GM11168 (cell line): Measurements from ENCODE around the gene TYW1.
"Not testable (repeated sequence)": the region's sequence is repeated elsewhere in the genome, so short reads cannot be mapped to it uniquely, and the experiment has no call there.

Experiments
- in situ Hi-C: fragments of 300-500 bp; cut with MboI; formaldehyde crosslinking; loops from one replicate; pipeline ENCODE4 v1.12.0; 2022; ENCODE audit warnings: low sequenced_read_pairs; ENCODE audit not compliant: unreplicated experiment

The TYW1 gene

DNA sequence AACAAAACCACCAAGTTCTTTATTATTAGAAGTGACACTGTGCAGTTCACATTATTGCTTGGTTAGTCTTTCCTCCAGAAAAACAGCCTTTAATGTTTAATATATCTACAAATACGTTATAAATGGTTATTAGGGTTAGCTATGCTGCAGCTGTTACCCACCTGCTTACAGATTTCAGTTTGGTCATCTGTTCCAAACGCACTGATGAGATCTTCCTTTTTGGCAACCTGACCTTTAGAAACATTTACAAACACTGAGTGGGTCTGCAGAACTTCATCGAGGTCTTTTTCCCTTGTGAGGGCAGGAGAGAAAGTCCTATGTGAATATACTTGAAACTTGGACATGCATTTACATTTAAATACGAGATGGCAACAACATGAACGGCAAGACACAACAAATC, 2.6 kb upstream of the TYW1 start:
- in situ Hi-C loops = not testable (repeated sequence)

GRCh38 chr7:66994691-66995049, 2.0 kb upstream of the TYW1 start:
- in situ Hi-C loops = not testable (repeated sequence)

DNA sequence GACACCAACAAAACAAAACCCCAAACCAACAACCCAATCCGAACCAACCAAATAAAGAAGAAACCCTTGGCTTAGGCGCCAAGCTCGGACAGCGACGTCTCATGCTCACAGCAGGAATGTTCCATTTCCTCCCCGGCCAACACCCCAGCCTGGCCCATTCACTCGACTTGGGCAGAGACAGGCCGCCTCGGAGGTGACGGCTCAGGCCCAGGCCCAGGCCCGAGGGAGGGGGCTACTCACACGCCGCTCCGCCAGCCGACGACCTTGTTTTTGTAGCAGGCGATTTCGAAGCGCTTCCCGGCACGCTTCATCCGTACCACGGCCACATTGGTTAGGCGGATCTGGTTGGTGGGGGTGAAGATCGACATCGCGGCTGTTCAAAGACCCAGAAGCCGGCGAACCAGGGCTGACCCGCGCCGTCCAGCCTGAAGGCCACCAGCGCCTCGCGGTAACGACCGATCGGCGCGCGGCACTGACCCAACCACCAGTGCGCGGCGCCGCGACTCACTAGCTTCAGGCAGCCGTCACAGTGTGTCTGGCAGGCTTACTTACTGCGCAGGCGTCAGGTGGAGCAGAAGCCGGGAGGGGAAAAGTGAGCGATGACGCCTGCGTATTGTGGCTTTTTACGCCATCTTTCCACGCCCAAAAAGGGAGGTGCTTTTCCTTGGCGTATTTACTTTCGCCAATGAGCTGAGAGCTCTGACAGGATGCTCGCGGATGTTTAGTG, 1.4 kb upstream of the TYW1 start, which contains the start of gene SBDS:
Gene SBDS, minus strand, starts transcription at position 537 of the 727 bp plus-strand sequence. Its CDS starts 169 bp downstream, at position 368.
- in situ Hi-C loops = not testable (repeated sequence)

GRCh38 chr7:67000601-67001258, 4.1 kb downstream of the TYW1 start:
- in situ Hi-C loops = not testable (repeated sequence)

- in situ Hi-C loops = not testable (repeated sequence)
Measured at GRCh38 chr7:67004145-67004544, 7.5 kb downstream of the TYW1 start.

- in situ Hi-C loops = no loop called here
Measured at GRCh38 chr7:67006965-67007364, 10.3 kb downstream of the TYW1 start.

DNA sequence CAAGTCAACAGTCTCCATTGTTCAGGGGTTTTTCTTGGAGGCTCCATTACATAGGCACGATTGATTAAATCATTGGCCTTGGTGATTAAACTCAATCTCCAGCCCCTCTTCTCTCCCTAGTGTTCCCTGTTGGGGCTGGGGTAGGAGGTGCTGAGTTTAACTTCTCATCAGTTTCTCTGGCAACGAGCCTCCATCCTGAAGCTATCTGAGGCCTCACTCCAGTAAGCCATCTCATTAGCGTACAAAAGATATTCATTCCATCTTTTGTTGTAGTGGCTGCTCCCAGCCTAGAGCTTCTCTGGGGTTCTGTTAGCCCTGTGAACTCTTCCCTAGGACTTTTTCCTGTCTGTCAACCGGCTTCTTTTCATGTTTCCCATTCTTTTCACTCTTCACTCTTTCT, 11.6 kb downstream of the TYW1 start:
- in situ Hi-C loops = no loop called here

DNA sequence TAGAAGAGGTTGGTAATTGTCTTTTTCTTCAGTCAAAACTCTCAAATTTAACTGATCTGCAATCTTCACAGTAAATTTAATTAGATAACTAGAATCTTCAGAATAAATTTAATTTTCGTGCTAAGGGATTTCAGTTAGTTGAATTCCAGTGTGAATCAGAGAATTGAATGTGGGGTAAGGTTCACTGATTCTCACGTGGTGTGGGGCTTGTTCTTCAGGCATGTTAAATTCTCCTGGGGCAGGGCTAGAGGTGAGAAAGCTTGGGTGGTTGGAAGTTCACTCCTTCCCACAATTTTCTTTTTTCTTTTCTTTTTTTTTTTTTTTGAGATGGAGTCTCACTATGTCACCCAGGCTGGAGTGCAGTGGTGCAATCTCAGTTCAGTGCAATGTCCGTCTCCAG, 13.0 kb downstream of the TYW1 start:
- in situ Hi-C loops = not testable (repeated sequence)

GRCh38 chr7:67014076-67014622, 17.5 kb downstream of the TYW1 start:
- in situ Hi-C loops = not testable (repeated sequence)

DNA sequence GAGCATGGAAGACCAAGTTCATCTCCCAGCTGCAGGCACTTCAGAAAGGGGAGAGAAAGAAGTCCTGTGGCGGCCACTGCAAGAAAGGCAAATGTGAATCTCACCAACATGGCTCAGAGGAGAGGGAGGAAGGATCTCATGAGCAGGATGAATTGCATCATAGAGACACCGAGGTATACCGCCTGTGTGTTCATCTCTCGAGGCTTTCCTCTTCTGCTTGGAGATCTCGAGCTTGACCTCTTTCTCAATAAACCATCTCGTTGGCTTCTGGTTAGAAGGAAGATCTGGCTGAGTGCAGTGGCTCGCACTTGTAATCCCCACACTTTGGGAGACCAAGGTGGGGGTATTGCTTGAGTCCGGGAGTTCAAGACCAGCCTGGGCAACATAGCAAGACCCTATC, 21.3 kb downstream of the TYW1 start:
- in situ Hi-C loops = not testable (repeated sequence)

DNA sequence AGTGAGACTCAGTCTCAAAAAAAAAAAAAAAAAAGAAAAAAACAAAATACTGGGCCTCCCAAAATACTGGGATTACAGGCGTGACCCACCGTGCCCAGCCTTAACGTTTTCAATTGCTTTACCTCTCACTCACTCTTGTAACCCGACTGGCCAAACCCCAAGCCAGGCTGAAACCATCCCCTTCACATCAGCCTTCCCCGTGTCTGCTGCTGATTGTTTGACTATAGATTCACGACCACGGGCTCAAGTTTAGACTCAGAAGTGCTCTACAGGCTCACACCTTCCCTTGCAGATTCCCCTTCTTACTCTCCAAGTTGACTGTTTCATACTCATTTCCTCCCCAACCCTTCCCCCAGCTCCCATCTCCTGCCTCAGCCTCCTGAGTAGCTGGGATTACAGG, 22.3 kb downstream of the TYW1 start:
- in situ Hi-C loops = no loop called here

- in situ Hi-C loops = no loop called here
Measured at GRCh38 chr7:67019562-67020390, 23.1 kb downstream of the TYW1 start.

DNA sequence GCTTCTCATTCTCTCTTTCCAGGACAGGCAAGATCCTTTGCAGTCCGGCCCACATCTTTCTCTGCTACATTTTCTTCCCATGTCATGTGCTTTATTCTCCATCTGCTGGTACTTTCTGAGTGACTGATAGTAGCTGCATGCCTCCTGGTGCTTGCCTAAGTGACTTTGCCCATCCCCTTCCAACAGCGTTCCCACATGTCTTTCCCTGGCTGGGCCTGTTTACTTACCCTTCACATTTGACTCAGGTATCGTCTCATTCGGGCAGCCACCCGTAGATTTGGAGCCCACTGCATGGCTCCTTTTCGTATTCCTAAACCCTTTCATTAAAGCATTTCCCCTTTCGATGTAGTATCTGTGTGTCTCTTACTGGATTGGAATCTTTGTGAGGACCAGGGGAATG, 24.6 kb downstream of the TYW1 start:
- in situ Hi-C loops = no loop called here

GRCh38 chr7:67022511-67022910, 25.9 kb downstream of the TYW1 start:
- in situ Hi-C loops = no loop called here

GRCh38 chr7:67025459-67025858, 28.8 kb downstream of the TYW1 start:
- in situ Hi-C loops = loop anchor here (25.0 kb wide), 1 partner anchor 287 kb away; no protein-coding TSS in a partner anchor

- in situ Hi-C loops = loop anchor here (25.0 kb wide), 1 partner anchor 281 kb away; no protein-coding TSS in a partner anchor
Measured at GRCh38 chr7:67031685-67032084, 35.1 kb downstream of the TYW1 start.

- in situ Hi-C loops = loop anchor here (25.0 kb wide), 1 partner anchor 279 kb away; no protein-coding TSS in a partner anchor
Measured at GRCh38 chr7:67033251-67033650, 36.6 kb downstream of the TYW1 start.

DNA sequence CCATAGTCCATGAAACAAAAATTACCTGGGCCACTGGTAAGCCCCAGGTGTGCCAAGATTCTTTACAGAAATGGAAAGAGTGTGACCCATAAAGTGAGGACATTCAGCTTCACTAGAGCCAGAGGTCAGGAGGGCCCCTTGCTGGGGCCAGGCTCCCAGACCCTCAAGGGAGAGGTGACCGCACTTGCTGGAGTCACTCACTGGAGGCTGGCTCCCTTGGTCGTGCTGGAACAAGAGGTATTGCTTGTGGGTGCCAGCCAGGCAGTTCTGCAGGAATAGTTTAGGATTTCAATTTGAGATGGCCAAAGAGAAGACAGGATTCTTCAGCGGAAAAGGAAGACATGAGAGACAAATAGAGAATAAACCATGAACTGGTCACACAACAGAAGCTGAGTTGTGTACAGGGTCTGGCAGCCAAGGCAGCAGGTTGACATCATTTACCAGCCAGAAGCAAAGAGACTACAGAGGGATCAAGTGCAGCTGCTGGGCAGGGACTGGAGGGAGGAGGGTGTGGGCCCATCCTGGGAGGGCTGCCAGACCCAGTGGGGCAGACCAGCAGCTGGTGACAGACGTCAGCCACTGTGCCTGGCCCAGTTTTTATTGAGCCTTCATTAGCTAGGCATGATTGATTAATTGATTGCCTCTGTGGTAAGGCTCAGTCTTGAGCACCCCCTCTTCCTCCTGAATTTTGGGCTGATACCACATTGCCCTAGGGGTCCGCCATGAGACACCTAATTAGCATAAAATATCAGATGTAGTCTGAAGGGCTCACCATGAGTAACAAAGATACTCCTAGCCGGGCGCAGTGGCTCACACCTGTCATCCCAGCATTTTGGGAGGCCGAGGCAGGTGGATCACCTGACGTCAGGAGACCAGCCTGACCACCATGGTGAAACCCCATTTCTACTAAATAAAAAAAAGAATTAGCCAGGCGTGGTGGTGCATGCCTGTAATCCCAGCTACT, 40.1 kb downstream of the TYW1 start:
- in situ Hi-C loops = loop anchor here (25.0 kb wide), 1 partner anchor 276 kb away; no protein-coding TSS in a partner anchor

- in situ Hi-C loops = loop anchor here (25.0 kb wide), 1 partner anchor 271 kb away; no protein-coding TSS in a partner anchor
Measured at GRCh38 chr7:67040832-67041231, 44.2 kb downstream of the TYW1 start.
